Measurements from ENCODE around the gene CYP24A1. TPM values are rescaled to one million over a fixed set of nuclear protein-coding genes. Genes with fewer than 3 reads are reported as not detected.

The CYP24A1 gene
- total and polyA plus RNA-seq, 2 of the 13 experiments (the other 11 are each of a cell fraction or from before 2014, with no cell fraction given), result 9.4 to 32.7 TPM

- TF ChIP-seq CTCF (CRISPR knock-in tag; IDR thresholded peaks at IDR 0.05), result peak; percentile 26; the same call in 1 of the 2 replicates
- TF ChIP-seq GLI4 (CRISPR knock-in tag; IDR thresholded peaks at IDR 0.05; ENCODE audit: borderline replicate concordance), result 0 out of 2 replicates have a peak, but pooled peaks have one; percentile 26
- 0 out of 2 replicates have a peak, but pooled peaks have one; percentile 13 for TF ChIP-seq ZNF331 (CRISPR knock-in tag; IDR thresholded peaks at IDR 0.05)
- TF ChIP-seq, protein P1, sequence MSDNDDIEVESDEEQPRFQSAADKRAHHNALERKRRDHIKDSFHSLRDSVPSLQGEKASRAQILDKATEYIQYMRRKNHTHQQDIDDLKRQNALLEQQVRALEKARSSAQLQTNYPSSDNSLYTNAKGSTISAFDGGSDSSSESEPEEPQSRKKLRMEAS (IDR thresholded peaks at IDR 0.05), result no peak
Observed at GRCh38 chr20:54209216-54209813, 35.5 kb upstream of the CYP24A1 start (continued).

- ATAC-seq (peak; percentile 50), FAIRE-seq (no peak), DNase-seq (ENCODE audit: low spot score) (peak; percentile 35)
- H3K4me1 ChIP-seq (ENCODE audit: insufficient read depth, low read length), result peaks cover 50% of the 10 kb centered on the region
- peak overlapping the region; percentile 77 to 100 (median 82) for H3K4me3 ChIP-seq (replicated peaks in 1 of 3; ENCODE audit: insufficient read depth in 1 of 3, low read depth in 2 of 3, low read length in 3 of 3)
- H3K9ac ChIP-seq (ENCODE audit: insufficient read depth, low read depth, low read length), result peak overlapping the region; percentile 97
- H3K27ac ChIP-seq (ENCODE audit: extremely low read length, insufficient read depth, low read length), result peak overlapping the region; percentile 97
- 1% methylated on average over 13 of the region's 15 CpGs for WGBS (ENCODE audit: low lambda C conversion rate)
- H4K20me1 ChIP-seq (ENCODE audit: insufficient read depth, low read length), result peaks cover 36% of the 10 kb centered on the region
- no peaks in the 10 kb centered on the region; the same call in 1 of the 2 replicates for H3K9me3 ChIP-seq (ENCODE audit: low read length)
- no TSS peak for BruUV-seq (replicated peaks)
- H3K27me3 ChIP-seq (ENCODE audit: control insufficient read depth in 1 of 2, insufficient read depth in 2 of 2, low read length in 2 of 2), result peaks cover 0 to 6% of the 10 kb centered on the region in 2 experiments; a peak in 1 of 5 replicates
- H3K36me3 ChIP-seq (replicated peaks in 1 of 2; ENCODE audit: control insufficient read depth in 1 of 2, insufficient read depth in 2 of 2, low read length in 2 of 2), result peaks cover 10 to 22% of the 10 kb centered on the region in 2 experiments; a peak in 4 of 5 replicates
- no peak overlapping the region for H2AFZ ChIP-seq (ENCODE audit: low read length)
- intact Hi-C loops (cut with micrococcal nuclease; ENCODE audit: unreplicated experiment), result no loop called here
- ChIA-PET CTCF (ENCODE audit: low intra/inter-chr PET ratio, low total read pairs) (interaction anchor here (0.9 kb wide), 1 partner anchor 112 kb away, joined by 3 read pairs; no protein-coding TSS in a partner anchor), POLR2A (interaction anchor here (0.8 to 2.7 kb wide), 14 partner anchors 11 to 434 kb away, joined by 3 to 24 read pairs (median 7); partner anchors contain the start of gene BCAS1)
- H3K79me2 ChIP-seq (ENCODE audit: insufficient read depth, low read length), result peaks cover 55% of the 10 kb centered on the region
- peak overlapping the region; percentile 89 for H3K4me2 ChIP-seq (ENCODE audit: low read depth, low read length)
- in situ Hi-C loops (cut with HindIII; ENCODE audit: extremely low pct_ligation_motif_present, low pct_unique_long_range_greater_than_20kb), result loop anchor here (10.0 to 25.0 kb wide), 2 partner anchors 634 to 1121 kb away; no protein-coding TSS in a partner anchor
- no peak for TF ChIP-seq THRA (CRISPR knock-in tag; IDR thresholded peaks at IDR 0.05; ENCODE audit: borderline replicate concordance)
- TF ChIP-seq FOXP1 (IDR thresholded peaks at IDR 0.05), result no peak
- TF ChIP-seq FOXP1 (CRISPR knock-in tag; IDR thresholded peaks at IDR 0.05), result no peak
- no peak for TF ChIP-seq ZNF598 (CRISPR knock-in tag; IDR thresholded peaks at IDR 0.05; ENCODE audit: borderline replicate concordance)
- 0 out of 2 replicates have a peak, but pooled peaks have one; percentile 18 for TF ChIP-seq LBX2 (CRISPR knock-in tag; IDR thresholded peaks at IDR 0.05; ENCODE audit: borderline replicate concordance)
- TF ChIP-seq NCOR1 (IDR thresholded peaks at IDR 0.05; ENCODE audit: borderline replicate concordance, low read length), result no peak
- TF ChIP-seq ZNF740 (CRISPR knock-in tag; IDR thresholded peaks at IDR 0.05), result 0 out of 2 replicates have a peak, but pooled peaks have one; percentile 35
- 0 out of 2 replicates have a peak, but pooled peaks have one; percentile 49 for TF ChIP-seq ZNF280D (CRISPR knock-in tag; IDR thresholded peaks at IDR 0.05)
Observed at GRCh38 chr20:54208548-54209176, 34.9 kb upstream of the CYP24A1 start.
